Measurements from ENCODE around the gene BICRA.
A peak's percentile ranks its signal among the peaks of the same experiment; 100 is the strongest.
"Not testable (repeated sequence)": the region's sequence is repeated elsewhere in the genome, so short reads cannot be mapped to it uniquely, and the experiment has no call there.

BICRA gene

GRCh38 chr19:47725759-47726401 is 116.9 kb downstream of the BICRA start:
- Histone ChIP-seq H4K20me1 (ENCODE audit: insufficient read depth, low read length) (no peaks in the 10 kb centered on the region), H3K36me3 (ENCODE audit: insufficient read depth, low read length) (no peaks in the 10 kb centered on the region), H3K4me3 (ENCODE audit: low read depth in 1 of 2, low read length in 2 of 2) (no peak overlapping the region), H3K27me3 (ENCODE audit: insufficient read depth, low read length, poor library complexity) (peaks cover 20% of the 10 kb centered on the region), H3K4me2 (ENCODE audit: insufficient read depth, low read length) (no peak overlapping the region), H3K9ac (ENCODE audit: low read depth, low read length) (no peak overlapping the region), H2AFZ (ENCODE audit: low read depth, low read length) (no peak overlapping the region), H3K9me3 (ENCODE audit: insufficient read depth, low read length, severe bottlenecking) (no peaks in the 10 kb centered on the region), H3K4me1 (ENCODE audit: insufficient read depth, low read length) (peaks cover 16% of the 10 kb centered on the region), H3K79me2 (ENCODE audit: insufficient read depth, low read length) (no peaks in the 10 kb centered on the region), H3K27ac (ENCODE audit: low read length) (no peak overlapping the region)
- DNase-seq: no peak
- TF ChIP-seq EZH2 (IDR thresholded peaks at IDR 0.05; ENCODE audit: borderline replicate concordance, low read depth, low read length, severe bottlenecking) (no peak), CTCF (IDR thresholded peaks at IDR 0.05; ENCODE audit: borderline replicate concordance, extremely low read depth, low read length, poor library complexity, severe bottlenecking) (no peak)
- ATAC-seq (ENCODE audit: insufficient read depth, low read depth): no peak

- Histone ChIP-seq H2AFZ (ENCODE audit: low read depth, low read length) (no peak overlapping the region), H3K4me2 (ENCODE audit: insufficient read depth, low read length) (no peak overlapping the region), H3K9me3 (ENCODE audit: insufficient read depth, low read length, severe bottlenecking) (no peaks in the 10 kb centered on the region), H3K4me1 (ENCODE audit: insufficient read depth, low read length) (peaks cover 16% of the 10 kb centered on the region), H3K27me3 (ENCODE audit: insufficient read depth, low read length, poor library complexity) (peaks cover 20% of the 10 kb centered on the region), H3K79me2 (ENCODE audit: insufficient read depth, low read length) (no peaks in the 10 kb centered on the region), H3K9ac (ENCODE audit: low read depth, low read length) (no peak overlapping the region), H3K27ac (ENCODE audit: low read length) (no peak overlapping the region), H4K20me1 (ENCODE audit: insufficient read depth, low read length) (no peaks in the 10 kb centered on the region), H3K4me3 (ENCODE audit: low read depth in 1 of 2, low read length in 2 of 2) (no peak overlapping the region), H3K36me3 (ENCODE audit: insufficient read depth, low read length) (no peaks in the 10 kb centered on the region)
- TF ChIP-seq EZH2 (IDR thresholded peaks at IDR 0.05; ENCODE audit: borderline replicate concordance, low read depth, low read length, severe bottlenecking) (no peak), CTCF (IDR thresholded peaks at IDR 0.05; ENCODE audit: borderline replicate concordance, extremely low read depth, low read length, poor library complexity, severe bottlenecking) (no peak)
- DNase-seq (no peak), ATAC-seq (ENCODE audit: insufficient read depth, low read depth) (no peak)
These were observed 117.5 kb downstream of the BICRA start for GRCh38 chr19:47726467-47726866.

GRCh38 chr19:47728295-47728694 is 119.4 kb downstream of the BICRA start:
- H3K9ac ChIP-seq (ENCODE audit: low read depth, low read length): not testable (repeated sequence)

GRCh38 chr19:47729468-47729798 is 120.5 kb downstream of the BICRA start:
- Histone ChIP-seq H3K4me2 (ENCODE audit: insufficient read depth, low read length) (0 out of 2 replicates have a peak overlapping the region, but pooled peaks have one; percentile 12), H3K4me3 (ENCODE audit: low read depth in 1 of 2, low read length in 2 of 2) (no peak overlapping the region), H3K27me3 (ENCODE audit: insufficient read depth, low read length, poor library complexity) (peaks cover 20% of the 10 kb centered on the region), H3K9ac (ENCODE audit: low read depth, low read length) (no peak overlapping the region), H3K27ac (ENCODE audit: low read length) (no peak overlapping the region), H4K20me1 (ENCODE audit: insufficient read depth, low read length) (no peaks in the 10 kb centered on the region), H2AFZ (ENCODE audit: low read depth, low read length) (no peak overlapping the region), H3K79me2 (ENCODE audit: insufficient read depth, low read length) (no peaks in the 10 kb centered on the region), H3K36me3 (ENCODE audit: insufficient read depth, low read length) (no peaks in the 10 kb centered on the region), H3K9me3 (ENCODE audit: insufficient read depth, low read length, severe bottlenecking) (no peaks in the 10 kb centered on the region), H3K4me1 (ENCODE audit: insufficient read depth, low read length) (peaks cover 10% of the 10 kb centered on the region)
- TF ChIP-seq CTCF (IDR thresholded peaks at IDR 0.05; ENCODE audit: borderline replicate concordance, extremely low read depth, low read length, poor library complexity, severe bottlenecking): no peak
- no peak for TF ChIP-seq EZH2 (IDR thresholded peaks at IDR 0.05; ENCODE audit: borderline replicate concordance, low read depth, low read length, severe bottlenecking)
- DNase-seq (no peak), ATAC-seq (ENCODE audit: insufficient read depth, low read depth) (no peak)

More at GRCh38 chr19:47728295-47728694, 119.4 kb downstream of the BICRA start:
- H3K9me3 ChIP-seq (ENCODE audit: insufficient read depth, low read length, severe bottlenecking); H2AFZ ChIP-seq (ENCODE audit: low read depth, low read length); H3K27ac ChIP-seq (ENCODE audit: low read length); H3K4me2 ChIP-seq (ENCODE audit: insufficient read depth, low read length); H4K20me1 ChIP-seq (ENCODE audit: insufficient read depth, low read length); H3K36me3 ChIP-seq (ENCODE audit: insufficient read depth, low read length); ATAC-seq (ENCODE audit: insufficient read depth, low read depth); H3K79me2 ChIP-seq (ENCODE audit: insufficient read depth, low read length); DNase-seq; H3K4me3 ChIP-seq (ENCODE audit: low read depth in 1 of 2, low read length in 2 of 2): not testable (repeated sequence)
- peaks cover 20% of the 10 kb centered on the region for H3K27me3 ChIP-seq (ENCODE audit: insufficient read depth, low read length, poor library complexity)
- H3K4me1 ChIP-seq (ENCODE audit: insufficient read depth, low read length): peaks cover 10% of the 10 kb centered on the region

Measured in DND-41 (cell line).